ENCODE measurements around the gene ENTPD8.
"Not testable (repeated sequence)": the region's sequence is repeated elsewhere in the genome, so short reads cannot be mapped to it uniquely, and the experiment has no call there.

ENTPD8 gene

GRCh38 chr9:137454597-137455358, 13.6 kb upstream of the ENTPD8 start:
- no peak for TF ChIP-seq CTCF (IDR thresholded peaks at IDR 0.05; ENCODE audit: low read depth, low read length)
- H3K4me3 ChIP-seq (ENCODE audit: low read depth, low read length), result no peak overlapping the region

GRCh38 chr9:137454145-137454596, 13.0 kb upstream of the ENTPD8 start:
- TF ChIP-seq CTCF (IDR thresholded peaks at IDR 0.05; ENCODE audit: low read depth, low read length), result no peak
- H3K4me3 ChIP-seq (ENCODE audit: low read depth, low read length), result no peak overlapping the region

GRCh38 chr9:137453643-137454081, 12.5 kb upstream of the ENTPD8 start:
- TF ChIP-seq CTCF (IDR thresholded peaks at IDR 0.05; ENCODE audit: low read depth, low read length), result no peak
- no peak overlapping the region for H3K4me3 ChIP-seq (ENCODE audit: low read depth, low read length)

- no peak overlapping the region for H3K4me3 ChIP-seq (ENCODE audit: low read depth, low read length)
- TF ChIP-seq CTCF (IDR thresholded peaks at IDR 0.05; ENCODE audit: low read depth, low read length), result no peak
Measured at GRCh38 chr9:137452761-137453642, 11.8 kb upstream of the ENTPD8 start.

- no peak for TF ChIP-seq CTCF (IDR thresholded peaks at IDR 0.05; ENCODE audit: low read depth, low read length)
- H3K4me3 ChIP-seq (ENCODE audit: low read depth, low read length), result no peak overlapping the region
Measured at GRCh38 chr9:137452006-137452760, 11.0 kb upstream of the ENTPD8 start.

- not testable (repeated sequence) for H3K4me3 ChIP-seq (ENCODE audit: low read depth, low read length)
Measured at GRCh38 chr9:137451264-137452005, 10.3 kb upstream of the ENTPD8 start.

- H3K4me3 ChIP-seq (ENCODE audit: low read depth, low read length), result not testable (repeated sequence)
Measured at GRCh38 chr9:137450539-137451222, 9.5 kb upstream of the ENTPD8 start.
